CD4-positive, alpha-beta T cell treated with Interleukin-6 for 4 hours (primary cell): ENCODE data around the gene CISTR.

Experiments
- DNase-seq: peaks from one replicate; pipeline ENCODE4 v3.0.0-alpha.2; 2020; ENCODE audit warnings: mixed read lengths

The CISTR gene

DNA sequence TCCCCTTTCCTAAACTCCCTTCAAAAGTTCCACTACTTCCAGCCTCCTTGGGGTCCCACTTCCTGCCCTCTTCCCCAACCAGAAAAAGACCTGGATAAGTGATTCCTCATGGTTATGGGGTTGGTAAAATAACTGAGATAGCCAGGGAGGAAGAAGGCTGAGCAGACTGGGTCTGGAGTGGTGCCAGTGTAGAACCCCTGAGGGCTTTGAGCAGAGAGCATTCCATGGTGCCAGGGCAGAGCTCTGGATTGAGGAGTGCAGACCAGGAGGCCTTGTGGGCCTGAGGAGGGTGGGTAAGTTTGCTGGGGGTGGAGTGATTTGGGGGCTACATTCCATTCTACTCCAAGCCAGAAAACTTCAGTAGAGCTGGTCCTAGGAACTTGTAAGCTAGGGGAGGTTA is 9.5 kb upstream of the CISTR start:
- no peak for DNase-seq

DNA sequence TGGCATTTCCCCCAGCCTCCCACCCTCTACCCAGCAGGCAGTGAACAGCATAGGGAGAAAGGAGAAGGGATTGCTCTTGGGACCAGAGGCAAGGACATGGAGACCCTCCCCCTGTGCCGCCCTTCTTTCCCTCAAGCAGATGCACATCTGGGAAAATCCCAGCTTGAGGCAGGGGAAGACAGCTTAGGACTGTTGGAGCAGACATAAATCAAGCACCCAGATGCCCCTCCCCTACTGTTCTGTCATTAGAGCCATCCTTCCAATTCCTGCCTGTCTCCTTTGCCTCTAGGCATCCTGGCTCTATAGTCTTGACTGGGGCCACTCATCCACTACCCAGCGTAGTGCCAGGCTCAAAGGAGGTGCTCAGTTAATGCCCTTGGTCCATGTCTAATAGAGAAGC is 7.5 kb upstream of the CISTR start:
- no peak for DNase-seq

DNA sequence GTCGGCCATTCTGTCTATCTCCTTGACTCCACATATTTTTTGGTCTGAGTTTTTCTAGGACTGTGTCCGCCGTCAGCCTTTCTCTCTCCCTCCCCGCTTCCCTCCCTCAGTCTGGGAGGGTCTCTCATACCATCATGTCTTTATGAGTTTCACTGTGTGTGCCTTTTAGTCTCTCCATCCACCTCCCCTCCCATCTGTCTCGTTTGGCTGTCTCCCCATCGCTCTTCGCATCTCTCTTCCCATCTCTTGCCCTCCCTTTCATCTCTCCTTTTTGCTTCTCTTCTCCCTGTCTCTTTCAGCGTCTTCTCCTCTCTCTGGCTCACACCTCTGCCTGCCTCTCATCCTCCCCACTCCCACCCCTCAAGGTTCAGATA is 6.9 kb upstream of the CISTR start:
- no peak for DNase-seq

DNA sequence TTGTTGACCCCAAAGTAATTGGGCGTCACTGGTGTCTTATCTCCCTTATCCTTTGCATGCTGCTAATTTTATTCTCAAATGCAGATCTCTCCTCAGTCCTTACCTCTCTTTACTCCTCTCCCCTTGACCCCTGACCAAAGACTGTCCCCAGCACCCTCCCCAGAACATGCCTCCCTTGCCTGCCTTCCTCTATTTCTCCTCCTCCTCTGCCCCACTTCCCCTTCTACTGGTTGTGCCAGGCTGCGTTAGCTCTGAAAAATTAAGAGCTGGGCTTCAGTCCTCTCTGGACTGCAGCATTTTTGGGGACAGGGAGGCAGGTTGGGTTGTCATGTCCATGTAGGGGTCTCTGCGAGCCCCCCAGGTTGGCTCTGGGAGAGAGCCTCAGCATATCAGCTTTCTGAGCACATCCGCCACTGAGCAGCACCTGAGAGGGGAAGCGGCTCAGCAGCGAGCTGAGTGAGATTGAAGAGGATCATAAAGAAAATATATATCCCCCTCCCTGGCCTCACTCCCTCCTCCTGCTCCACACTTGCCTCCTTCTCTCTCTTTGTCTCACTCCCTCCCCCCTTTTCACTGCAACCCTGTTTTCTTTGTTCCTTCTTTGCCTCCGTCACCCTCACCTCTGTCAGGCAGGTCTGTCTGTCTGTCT is 6.4 kb upstream of the CISTR start:
- no peak for DNase-seq

DNA sequence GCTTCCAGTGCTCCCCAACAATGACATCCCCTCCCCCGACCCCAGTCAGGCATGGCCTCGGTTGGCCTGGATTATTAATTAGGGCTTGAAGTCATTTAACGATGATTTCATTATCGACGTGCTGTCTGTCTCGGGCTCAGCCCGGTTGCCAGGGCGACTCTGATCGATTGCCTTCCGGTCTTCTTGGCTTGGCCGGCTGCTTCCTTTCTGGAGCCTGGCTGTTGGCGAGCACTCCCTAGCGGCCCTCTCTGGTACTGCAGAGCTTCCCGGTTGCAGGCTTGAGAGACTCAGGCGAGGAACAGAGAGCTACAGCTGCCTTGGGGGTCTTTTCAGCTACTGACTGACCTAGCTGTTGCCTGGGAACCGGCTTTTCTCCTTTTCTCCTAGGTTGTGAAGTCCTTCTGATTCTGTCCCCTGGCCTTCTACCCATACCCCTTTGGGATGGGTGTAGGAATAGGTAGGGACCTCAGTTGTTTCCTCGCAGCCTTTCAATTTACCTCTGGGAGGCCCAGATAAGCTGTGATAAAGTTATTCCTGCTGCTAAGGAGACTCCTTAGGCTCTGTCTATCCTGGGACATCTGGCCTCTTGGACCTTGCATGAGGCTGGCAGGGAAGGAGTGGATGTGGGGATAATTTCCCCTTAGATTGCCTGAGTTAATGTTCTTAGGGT is 5.5 kb upstream of the CISTR start:
- peak; percentile 82 for DNase-seq

DNA sequence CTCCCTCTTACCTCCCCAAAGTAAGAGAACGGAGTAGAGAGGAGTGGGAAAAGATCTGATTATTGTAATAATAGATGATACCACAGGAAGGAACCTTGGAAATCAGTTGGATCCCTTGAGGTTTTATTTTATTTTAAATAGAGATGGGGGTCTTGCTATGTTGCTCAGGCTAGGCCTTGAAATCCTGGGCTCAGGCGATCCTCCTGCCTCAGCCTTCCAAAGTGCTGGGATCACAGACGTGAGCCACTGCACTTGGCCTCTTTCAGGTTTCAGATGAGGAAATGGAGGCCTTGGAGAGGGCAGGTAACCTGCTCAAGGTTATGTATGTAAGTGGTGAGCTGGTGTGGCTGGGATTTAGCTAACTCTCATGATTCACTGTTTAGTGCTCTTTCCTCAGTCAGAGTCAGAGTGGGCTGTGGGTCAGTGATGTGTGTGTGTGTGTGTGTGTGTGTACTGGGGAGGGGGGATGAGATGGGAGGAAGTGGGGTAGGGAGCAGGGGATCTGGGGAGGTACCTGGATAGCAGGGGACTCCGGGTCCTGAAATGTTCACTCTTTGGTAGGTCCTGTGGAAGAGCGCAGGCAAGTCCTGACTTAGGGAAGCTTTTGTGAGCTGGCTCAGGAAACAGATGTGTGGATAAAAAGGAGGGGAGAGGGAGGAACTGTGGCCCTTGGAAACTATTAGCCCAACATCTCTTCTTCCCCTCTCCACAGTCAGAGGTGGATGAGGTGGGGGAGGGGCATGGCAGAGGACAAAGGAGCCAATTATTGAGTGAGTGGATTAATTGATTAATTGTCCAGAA is 4.7 kb upstream of the CISTR start:
- DNase-seq, result no peak

DNA sequence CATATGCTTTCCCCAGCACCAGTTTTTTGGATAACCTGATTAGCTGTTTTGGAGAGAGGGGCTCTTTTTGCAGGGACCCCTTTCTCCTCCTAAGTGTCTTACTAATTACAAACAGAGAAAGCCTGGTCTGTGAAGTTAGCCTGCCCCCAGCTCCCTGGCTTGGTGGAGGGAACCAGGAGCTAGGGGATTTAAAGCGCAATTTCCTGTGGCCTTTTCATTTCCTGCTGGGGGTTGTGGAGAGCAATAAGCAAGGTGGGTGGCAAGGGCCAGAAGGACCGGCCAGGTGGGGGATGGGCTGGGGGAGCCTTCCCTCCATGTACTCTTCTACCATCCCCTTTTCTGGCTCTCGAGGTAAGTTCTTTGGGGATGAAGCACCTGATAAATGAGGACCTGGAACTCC is 4.1 kb upstream of the CISTR start:
- DNase-seq, result no peak

DNA sequence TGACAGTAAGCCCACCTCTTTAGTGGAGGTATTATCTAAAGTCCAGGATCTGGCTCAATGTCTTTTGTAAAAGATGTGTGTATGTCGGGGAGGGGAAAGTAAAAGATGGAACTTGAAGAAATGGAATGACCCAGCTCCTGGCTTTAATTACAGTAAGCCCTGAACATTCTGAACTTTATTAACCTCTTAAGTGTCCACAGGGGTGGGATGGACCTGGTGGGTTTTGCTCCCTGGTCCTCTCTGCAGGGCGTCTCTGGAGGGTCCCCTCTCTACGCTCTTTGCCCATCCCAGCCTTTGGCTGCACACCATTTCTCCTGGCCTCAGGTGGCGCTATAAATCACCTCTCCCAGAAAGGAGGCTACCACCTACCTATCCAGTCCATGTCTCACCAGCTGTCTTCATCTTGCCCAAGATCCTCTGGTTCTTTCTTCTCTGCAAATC is 3.7 kb upstream of the CISTR start:
- DNase-seq, result no peak

DNA sequence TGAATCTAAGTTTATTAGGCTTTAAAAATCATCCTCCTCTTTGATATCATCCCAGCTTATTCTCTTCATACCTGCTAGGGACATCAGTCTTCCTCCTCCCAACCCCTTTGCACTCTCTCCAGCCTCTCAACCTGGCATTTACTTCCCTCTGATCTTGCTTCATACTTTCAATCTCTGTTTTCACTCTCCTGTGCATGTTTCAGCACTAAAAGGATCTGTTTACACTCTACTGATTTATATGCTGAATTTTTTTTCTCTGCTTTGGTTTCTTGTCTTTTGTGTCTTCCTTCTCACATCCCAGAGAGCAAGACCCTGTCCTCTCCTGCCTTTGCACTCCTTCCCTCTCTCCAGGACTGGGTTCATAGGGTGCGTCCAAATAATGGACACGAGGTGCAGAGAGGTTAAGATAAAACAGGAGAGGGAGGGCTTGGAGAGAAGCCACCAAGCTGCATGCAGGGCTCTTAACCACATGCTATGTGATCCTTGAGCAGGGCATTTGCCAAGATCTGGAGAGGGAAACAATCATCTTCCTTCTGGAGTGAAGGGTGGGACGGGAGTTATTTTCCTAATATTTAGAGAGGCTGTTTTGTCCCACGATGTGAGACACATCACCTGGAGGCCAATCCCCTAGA is 3.0 kb upstream of the CISTR start:
- DNase-seq, result no peak

DNA sequence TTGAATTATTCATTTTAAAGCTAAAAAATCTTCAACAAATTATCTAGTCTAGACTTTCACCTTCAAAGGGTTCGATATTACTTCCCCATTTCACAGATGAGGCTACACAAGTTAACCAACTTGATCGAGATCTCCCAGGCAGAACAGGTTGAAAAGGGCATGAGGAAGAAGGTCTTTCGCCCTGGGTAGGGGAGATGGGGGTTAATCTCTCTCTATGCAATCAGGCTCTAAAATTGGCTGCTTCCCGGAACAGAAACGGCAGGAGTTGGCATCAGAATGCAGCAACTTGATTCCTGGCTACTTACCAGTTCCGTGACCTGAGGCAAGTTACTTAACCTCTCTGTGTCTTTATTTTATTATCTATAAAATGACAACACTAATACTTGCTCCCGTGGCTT is 2.4 kb upstream of the CISTR start:
- DNase-seq, result no peak

DNA sequence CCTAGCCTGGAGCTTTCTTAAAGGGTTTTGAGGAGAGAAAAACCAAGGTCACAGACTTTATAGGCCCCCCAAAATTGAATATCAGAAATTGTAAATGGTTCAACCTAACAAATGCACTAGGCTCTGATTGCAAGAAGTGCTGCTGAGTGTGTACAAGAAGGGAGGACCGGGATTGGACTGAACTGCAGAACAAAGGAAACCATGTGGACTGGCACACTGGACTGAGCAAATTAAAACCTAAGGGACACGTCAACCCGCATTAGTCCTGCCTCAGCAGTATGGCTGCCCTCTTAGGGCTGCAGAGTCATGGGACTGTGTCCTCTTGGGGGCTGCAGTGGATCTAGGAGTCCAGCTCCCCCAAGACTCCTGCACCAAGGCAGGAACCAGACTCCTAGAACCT is 842 bp upstream of the CISTR start:
- DNase-seq, result no peak

DNA sequence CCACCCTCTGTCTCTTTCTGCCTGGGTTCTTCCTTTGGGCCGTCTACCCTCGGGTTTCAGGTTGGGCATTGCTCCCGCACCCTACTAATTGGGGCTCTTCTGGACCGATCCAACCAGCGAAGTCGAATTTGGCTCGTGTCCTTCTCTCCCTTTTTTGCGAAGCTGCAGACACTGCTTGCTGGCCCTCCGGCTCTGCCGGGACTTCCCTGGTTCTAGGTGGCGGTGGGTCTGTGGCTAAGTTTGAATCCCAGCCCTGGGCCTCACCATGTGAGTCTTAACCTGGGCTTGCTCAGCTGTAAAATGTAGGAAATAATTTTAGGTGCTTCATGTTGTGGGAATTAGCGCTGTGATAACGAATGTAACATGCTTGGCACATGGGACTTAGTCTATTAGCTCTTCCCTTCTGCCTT is 418 bp upstream of the CISTR start:
- DNase-seq, result no peak

DNA sequence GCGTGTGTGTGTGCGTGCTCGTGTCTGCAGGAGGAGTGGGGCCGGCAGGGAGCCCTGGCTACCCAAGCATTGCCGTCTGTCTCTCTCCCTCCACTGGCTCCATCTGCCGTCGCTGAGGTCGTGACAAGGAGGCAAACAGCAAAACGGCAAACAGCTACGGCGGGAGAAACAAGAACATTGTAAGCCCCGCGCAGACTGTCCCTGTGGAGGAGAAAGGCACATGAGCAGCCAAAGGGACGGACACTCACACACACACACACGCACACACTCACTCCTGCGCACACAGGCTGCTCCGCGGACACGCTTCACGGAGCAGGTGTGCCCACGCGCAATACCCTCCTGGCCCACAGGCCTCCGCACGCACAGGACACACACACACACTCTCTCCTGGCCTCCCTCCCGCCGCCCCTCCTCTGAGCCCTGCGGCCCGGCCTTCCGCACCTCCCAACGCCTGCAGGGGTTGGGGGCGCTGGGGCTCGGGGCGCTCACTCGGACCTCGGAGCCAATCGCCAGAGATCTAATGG is 905 bp downstream of the CISTR start:
- DNase-seq, result peak; percentile 29

DNA sequence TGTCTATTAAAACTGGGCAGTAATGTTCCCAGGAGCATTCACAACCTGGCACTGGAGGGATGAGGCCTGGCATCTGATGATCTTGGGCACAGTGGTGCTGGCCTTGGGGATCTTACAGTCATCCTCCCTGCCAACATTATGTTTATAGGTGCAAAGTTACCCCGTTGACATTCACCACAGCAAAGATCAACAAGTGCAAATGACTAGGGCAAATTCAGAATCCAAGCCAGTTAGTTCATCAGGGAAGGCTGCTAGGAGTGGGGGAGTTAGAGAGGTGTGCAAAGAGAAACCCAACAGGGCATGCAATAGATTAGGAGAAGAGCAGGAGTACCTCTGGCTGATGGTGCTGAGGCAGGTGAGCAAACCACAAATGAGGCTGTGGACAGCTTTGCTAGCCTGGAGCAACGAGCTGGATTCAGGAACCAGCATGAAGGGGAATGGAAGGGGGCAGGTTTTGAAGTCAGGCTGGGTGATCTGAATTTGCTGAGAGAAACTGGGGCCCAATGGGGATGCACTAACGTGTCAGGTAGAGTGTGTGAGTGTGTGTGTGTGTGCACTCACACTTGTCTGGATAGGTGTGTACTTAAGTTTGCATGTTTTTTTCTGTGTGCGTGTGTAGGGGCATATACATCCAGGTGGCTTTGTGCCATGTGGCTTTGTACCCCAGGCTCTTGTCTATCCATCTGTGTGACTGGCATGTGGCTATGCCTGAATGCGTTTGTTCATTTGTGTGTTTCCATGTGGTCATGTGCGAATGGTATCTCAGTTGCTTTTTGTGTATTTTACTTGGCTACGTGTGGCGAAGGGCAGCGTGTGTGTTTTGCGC is 1.6 kb downstream of the CISTR start:
- DNase-seq, result no peak

DNA sequence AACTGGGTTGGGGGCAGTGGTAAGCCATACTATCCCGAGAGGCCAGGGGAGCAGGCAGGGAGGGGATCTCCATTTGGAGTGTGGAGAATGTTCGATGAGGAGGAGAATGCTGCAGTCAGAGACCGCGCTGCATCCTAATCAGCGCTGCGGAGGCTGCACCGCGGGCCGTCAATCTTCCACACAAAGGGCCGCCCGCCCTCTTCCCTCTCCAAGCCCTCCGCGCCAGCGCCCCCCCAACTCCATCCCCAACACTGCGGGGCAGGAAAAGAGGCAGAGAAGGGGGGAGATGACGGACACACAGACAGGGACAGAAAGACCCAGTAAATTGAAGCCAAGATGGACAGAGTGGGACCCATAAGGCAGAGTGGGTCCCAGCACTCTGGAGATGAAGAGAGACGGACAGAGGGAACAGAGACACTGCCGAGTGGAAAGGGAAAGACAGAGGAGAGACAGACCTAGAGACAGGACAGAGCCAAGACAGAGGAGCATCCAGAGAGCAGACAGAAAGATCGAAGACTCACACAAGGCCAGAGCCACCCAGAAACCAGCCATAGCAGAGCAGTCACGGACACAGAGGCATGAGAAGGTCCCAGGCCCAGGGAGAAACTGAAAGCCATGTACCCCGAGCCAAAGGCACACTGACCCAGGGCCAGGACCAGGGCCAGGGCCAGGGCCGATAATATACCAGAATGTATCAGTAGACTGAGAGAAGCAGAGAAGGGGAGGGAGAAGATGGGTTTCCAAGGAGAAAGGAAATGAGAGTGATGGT is 3.5 kb downstream of the CISTR start:
- DNase-seq, result no peak

DNA sequence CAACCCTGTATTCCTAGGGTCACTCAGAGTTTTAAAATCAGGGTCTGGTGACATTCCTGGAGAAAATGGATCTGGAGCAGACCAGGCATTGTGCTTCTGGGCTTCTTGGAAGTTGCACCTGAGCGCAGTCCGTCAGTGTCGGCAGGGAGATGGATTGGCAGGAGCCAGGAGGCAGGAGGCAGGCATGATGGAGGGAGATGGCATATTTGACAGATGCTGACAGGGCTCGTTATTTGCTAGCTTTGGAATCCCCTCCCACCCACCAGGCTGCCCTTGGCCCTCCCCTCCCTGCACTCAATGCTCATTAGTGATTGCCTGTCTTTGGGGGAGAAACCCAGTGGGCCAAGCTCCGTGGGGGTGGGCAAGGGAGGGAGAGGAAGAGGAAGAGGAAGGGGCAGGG is 4.7 kb downstream of the CISTR start:
- DNase-seq, result no peak

DNA sequence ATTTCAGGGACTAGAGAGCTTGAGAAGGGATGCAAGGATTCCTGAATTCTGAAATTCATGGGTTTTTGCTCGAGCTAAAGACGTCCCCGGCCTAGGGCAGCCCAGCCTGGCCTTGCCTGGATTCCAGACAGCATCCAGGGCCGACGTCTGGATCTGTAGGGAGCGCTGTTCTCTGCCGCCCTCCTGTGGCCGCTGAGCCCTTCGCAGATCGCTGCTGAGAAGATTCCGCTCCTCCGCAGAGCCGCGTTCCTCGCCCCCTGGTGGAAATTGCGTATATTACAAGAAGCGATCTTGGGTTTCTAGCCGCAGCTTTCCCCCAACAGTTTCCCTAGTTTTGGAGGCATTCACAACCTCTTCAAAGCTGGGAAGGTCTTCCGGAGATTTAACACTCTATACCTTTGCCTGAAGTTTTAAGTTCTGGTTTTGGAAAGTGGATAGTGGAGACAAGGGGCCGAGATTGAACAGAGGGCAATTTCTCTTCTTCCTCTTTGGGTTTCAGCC is 5.1 kb downstream of the CISTR start:
- peak; percentile 90 for DNase-seq

DNA sequence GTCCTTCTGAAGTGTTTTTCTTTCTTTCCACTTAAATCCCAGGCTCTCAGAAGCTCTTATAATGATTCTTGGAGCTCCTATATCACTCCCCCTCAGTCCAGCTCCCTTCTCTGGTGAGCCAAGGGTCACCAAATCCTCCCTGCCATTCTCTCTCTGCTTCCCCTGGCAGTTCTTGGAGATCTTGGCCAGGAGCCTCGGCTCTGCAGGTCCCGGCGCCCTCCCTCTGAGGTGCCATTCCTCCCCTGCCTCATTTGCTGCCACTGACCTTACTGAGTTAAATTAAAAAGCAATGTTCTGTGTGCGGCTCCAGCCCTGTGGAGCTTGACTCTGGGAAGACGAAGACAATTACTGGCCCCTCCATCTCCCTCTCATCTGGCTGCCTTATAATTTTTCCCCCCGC is 7.0 kb downstream of the CISTR start:
- DNase-seq, result no peak

DNA sequence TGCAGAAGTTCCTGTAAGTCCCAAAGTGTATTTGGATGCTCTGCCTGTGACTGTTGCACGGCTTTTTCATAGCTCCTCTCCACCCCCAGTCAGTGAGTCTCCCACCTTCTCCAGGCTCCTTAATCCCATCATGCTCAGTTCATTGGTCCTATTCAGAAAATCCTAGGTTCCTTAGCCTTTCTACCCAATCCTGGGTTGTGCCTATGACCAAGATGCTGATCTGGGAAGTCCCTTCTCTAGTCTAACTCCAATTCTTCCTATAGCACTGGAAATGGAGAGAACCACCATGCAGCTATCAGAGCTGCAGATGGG is 7.7 kb downstream of the CISTR start:
- no peak for DNase-seq

DNA sequence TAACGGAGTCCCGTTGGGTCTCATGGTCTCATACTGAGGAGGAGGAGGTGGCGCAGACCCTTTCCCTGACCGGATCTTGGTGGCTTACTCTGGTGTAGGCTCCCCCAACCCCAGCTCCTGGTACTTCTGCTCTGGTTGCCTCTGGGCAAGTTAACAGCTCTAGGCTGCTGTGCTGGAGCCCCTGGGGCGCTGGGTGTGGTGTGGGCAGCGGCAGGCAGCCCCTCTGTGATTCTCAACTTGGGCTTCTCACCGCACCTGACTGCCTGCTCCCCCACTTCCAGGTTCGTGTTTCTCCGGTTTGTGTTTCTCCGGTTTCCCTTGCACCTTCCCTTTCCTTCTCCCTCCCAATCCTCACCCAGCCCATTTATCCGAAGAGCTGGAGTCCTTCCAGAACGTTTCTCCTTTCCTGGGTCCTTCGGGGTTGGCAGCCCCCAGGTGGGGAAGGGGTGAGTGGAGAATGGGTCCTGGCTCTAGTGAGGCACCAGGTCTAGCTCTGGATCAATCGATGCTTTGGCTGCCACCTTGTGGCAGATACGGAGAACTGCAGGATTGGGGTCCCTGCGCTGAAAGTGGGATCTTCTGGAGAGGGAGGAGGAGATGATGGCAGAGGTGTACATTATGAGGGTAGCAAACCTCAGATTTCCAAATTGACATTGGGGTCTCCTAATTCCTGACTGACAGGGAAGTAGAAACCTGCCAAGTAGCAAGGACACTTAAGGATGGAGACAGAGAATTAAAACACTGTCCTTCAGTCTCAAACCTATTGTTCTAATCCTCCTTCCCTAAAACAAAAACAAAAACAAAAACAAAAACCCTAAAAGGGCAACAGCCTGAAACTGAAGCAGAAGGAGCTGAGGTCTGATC is 8.3 kb downstream of the CISTR start:
- DNase-seq, result peak; percentile 67

DNA sequence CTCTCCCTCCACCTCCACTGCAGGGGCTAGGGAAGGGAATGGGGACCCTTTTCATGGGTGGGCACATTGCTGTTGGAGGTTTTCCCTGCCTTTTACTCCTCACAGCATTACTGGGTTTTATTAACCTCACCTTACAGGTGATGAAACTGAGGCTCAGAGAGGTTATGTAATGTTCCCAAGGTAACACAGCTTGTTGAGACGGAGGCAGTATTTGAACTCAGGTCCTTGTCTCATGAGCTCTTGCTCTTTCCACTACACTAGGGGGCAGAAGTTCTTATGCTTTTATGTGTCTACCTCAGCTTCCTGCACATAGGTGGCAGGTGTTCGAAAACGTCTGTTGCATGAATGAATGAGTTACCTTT is 11.7 kb downstream of the CISTR start:
- no peak for DNase-seq
